ENCODE data around the gene RSU1. TPM values are rescaled to one million over a fixed set of nuclear protein-coding genes. Genes with fewer than 3 reads are reported as not detected.
A peak's percentile ranks its signal among the peaks of the same experiment; 100 is the strongest.

RSU1 gene
- total RNA-seq, 1 donor from 2014 or later = 60.7 TPM

DNA sequence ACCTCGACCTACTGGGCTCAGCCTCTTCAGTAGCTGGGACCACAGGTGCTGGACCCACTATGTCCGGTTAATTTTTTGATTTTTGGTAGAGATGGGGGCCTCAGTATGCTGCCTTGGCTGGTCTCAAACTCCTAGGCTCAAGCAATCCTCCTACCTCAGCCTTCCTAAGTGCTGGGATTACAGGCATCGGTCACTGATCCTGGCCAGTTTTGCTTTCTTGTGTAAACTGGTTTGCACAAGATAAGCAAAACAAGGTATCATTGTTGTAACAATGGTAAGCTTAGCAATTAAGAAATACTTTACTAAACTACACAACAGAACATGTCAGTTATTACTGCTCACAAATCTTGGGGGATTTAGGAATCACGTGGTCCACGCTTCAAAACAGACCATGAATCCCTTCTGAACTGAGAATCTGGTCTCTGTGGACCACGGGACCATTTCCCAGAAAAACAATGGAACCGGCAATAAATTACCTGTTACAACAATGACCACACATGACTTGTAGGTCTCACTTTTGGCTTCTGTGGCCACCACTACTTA is 36.8 kb downstream of the RSU1 start:
- ChIA-PET POLR2A (no interaction called here), CTCF (no interaction called here)
- H3K4me3 Mint-ChIP-seq = no peak overlapping the region
- peaks cover 29% of the 10 kb centered on the region for H3K36me3 Mint-ChIP-seq (ENCODE audit: low read depth)
- peaks cover 5% of the 10 kb centered on the region for H3K9me3 Mint-ChIP-seq
- no peaks in the 10 kb centered on the region for H3K27me3 Mint-ChIP-seq
- ATAC-seq (ENCODE audit: low read depth) (no peak), DNase-seq (no peak)
- no peak overlapping the region for H3K27ac Mint-ChIP-seq
- H3K4me1 Mint-ChIP-seq = peaks cover 29% of the 10 kb centered on the region
- no peak for TF ChIP-seq CTCF (IDR thresholded peaks at IDR 0.05)
- intact Hi-C loops (cut with micrococcal nuclease) = no loop called here

DNA sequence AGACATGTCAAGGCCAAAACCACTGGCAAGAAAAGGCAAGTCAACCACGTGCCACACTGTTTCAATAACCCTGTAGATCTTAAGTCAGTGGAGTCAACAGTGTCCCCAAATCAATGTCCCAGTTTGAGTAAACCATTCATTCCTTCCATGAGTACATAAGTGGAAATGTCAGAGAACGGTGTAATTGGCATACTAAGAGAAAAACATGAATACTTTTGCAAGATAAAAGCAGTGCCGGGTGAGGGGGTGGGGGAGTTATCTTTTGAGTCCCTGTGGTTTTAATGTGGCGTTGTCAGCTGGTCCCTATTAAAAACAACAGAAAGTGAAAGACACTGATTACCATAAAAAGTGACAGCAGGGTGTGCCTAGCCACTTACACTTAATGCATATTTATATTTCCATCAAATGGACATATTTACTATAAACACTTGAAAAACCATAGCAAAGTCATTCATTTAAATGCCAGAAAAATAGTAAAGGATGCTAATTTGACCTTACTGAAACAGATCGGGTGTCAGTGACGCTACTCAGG is 37.8 kb downstream of the RSU1 start:
- H3K9me3 Mint-ChIP-seq = peaks cover 2% of the 10 kb centered on the region
- ATAC-seq (ENCODE audit: low read depth) = peak; percentile 28
- intact Hi-C loops (cut with micrococcal nuclease) = no loop called here
- CTCF ChIA-PET = no interaction called here
- no peak for DNase-seq
- POLR2A ChIA-PET = no interaction called here
- H3K36me3 Mint-ChIP-seq (ENCODE audit: low read depth) = peaks cover 22% of the 10 kb centered on the region
- TF ChIP-seq CTCF (IDR thresholded peaks at IDR 0.05) = no peak
- no peak overlapping the region for H3K27ac Mint-ChIP-seq
- H3K4me1 Mint-ChIP-seq = peaks cover 29% of the 10 kb centered on the region
- H3K27me3 Mint-ChIP-seq = no peaks in the 10 kb centered on the region
- no peak overlapping the region for H3K4me3 Mint-ChIP-seq

DNA sequence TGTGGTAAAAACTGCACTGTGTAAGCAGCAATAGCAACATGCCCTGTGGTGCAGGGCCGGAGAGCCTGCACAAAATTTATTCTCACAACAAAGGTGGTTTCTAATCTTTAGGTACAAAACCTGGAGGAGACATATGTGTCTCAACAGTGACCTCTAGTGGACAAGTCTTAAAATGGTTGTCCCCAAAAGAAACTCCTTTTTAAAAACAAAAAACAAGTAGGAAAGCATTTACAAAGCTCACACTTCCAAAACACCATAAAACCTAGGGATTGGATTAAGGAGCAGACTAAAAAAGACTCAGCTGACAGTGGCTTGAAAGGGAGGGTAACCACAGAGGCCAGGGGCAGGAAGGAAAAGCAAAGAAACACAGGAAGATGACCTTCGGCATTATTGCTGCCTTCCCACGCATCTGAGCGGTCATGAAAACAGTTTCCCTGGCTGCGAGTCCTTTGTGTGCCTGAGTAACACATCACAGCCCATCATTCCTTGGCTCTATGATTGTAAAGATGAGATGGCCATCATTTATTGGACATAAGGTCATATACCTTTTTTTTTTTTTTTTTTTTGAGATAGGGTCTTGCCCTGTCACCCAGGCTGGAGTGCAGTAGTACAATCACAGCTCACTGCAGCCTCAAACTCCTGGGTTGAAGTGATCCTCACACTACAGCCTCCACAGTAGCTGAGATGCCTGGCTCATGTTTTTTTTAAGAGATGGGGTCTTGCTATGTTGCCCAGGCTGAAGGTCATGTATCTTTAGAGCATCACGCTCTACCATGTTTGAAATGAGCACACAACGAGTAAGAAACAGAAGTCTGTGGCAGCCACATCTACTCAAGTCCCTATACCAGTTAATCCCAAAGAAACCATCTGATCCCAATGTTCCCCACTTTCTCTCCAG is 39.5 kb downstream of the RSU1 start:
- peaks cover 29% of the 10 kb centered on the region for H3K4me1 Mint-ChIP-seq
- H3K27ac Mint-ChIP-seq = no peak overlapping the region
- no peak for ATAC-seq (ENCODE audit: low read depth)
- H3K9me3 Mint-ChIP-seq = no peaks in the 10 kb centered on the region
- H3K36me3 Mint-ChIP-seq (ENCODE audit: low read depth) = peaks cover 16% of the 10 kb centered on the region
- DNase-seq = no peak
- CTCF ChIA-PET = interaction anchor here (0.7 to 1.1 kb wide), 4 partner anchors 12 to 1344 kb away, joined by 3 to 4 read pairs (median 3); no protein-coding TSS in a partner anchor
- H3K4me3 Mint-ChIP-seq = no peak overlapping the region
- intact Hi-C loops (cut with micrococcal nuclease) = loop anchor here (1.0 kb wide), 3 partner anchors 875 to 1343 kb away; no protein-coding TSS in a partner anchor
- POLR2A ChIA-PET = interaction anchor here (0.7 kb wide), 1 partner anchor 1579 kb away, joined by 6 read pairs; no protein-coding TSS in a partner anchor
- TF ChIP-seq CTCF (IDR thresholded peaks at IDR 0.05) = peak; percentile 43
- no peaks in the 10 kb centered on the region for H3K27me3 Mint-ChIP-seq

DNA sequence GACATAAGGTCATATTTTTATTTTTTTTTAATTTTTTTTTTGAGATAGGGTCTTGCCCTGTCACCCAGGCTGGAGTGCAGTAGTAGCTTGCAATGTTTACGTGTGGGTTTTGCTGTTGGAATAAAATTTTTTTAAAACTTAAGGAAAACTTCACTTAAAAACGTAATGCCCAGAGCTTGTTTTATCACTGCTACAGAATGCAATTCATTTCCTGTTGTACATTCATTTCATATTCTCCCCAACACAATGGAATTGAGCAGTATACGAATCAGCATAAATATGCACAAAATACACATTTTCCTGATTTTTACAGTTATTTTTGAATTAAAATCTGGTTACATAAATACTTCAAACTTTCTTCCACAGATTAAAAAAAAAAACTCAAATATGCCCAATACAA is 40.3 kb downstream of the RSU1 start:
- Mint-ChIP-seq H3K4me1 (peaks cover 29% of the 10 kb centered on the region), H3K4me3 (no peak overlapping the region), H3K36me3 (ENCODE audit: low read depth) (peaks cover 16% of the 10 kb centered on the region), H3K9me3 (no peaks in the 10 kb centered on the region), H3K27me3 (no peaks in the 10 kb centered on the region), H3K27ac (no peak overlapping the region)
- ATAC-seq (ENCODE audit: low read depth) (no peak), DNase-seq (no peak)
- ChIA-PET CTCF (interaction anchor here (1.0 to 1.2 kb wide), 2 partner anchors 876 to 898 kb away, joined by 3 to 5 read pairs; no protein-coding TSS in a partner anchor), POLR2A (no interaction called here)
- TF ChIP-seq CTCF (IDR thresholded peaks at IDR 0.05) = no peak
- intact Hi-C loops (cut with micrococcal nuclease) = loop anchor here (1.0 kb wide), 3 partner anchors 875 to 1343 kb away; no protein-coding TSS in a partner anchor

GRCh38 chr10:16773334-16773733 is 43.9 kb downstream of the RSU1 start:
- H3K4me1 Mint-ChIP-seq = peaks cover 15% of the 10 kb centered on the region
- no peak overlapping the region for H3K27ac Mint-ChIP-seq

More at GRCh38 chr10:16773334-16773733, 43.9 kb downstream of the RSU1 start:
- Mint-ChIP-seq H3K4me3 (no peak overlapping the region), H3K27me3 (no peaks in the 10 kb centered on the region), H3K36me3 (ENCODE audit: low read depth) (peaks cover 16% of the 10 kb centered on the region), H3K9me3 (no peaks in the 10 kb centered on the region)
- intact Hi-C loops (cut with micrococcal nuclease) = no loop called here
- DNase-seq = no peak
- POLR2A ChIA-PET = no interaction called here
- no peak for TF ChIP-seq CTCF (IDR thresholded peaks at IDR 0.05)
- ATAC-seq (ENCODE audit: low read depth) = no peak
- CTCF ChIA-PET = no interaction called here

Measured in activated B cell treated with CpG ODN at 0.5 μM for 24 hours (primary cell).